ENCODE data around the gene AOPEP.
A peak's percentile ranks its signal among the peaks of the same experiment; 100 is the strongest.

Gene AOPEP

DNA sequence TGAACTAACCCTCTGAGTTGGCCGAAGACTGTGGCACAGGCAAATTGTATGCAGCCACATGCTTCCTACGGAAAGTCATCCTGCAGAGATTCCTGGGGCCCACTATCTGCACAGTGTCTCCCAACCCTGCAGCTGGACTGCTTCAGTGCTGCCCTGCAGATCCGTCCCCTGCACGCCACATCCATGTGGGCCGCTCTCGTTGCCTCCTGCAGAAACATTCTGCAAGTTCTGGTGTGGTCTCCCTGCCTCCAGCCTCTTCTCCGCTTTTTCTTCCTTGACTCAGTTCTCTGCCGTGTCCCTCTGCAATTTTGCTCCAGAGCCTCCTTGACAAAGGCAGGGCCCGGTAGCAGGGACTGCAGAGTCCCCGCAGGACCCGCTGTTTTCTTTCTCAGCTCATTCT, 249.0 kb downstream of the AOPEP start:
- no peak for DNase-seq

GRCh38 chr9:94976077-94976476, 249.6 kb downstream of the AOPEP start:
- no peak for DNase-seq

- no peak for DNase-seq
These were observed 250.9 kb downstream of the AOPEP start for GRCh38 chr9:94977416-94977815.

- no peak for DNase-seq
These were observed 253.5 kb downstream of the AOPEP start for GRCh38 chr9:94979904-94980507.

GRCh38 chr9:94980947-94981722, 254.6 kb downstream of the AOPEP start:
- no peak for DNase-seq

DNA sequence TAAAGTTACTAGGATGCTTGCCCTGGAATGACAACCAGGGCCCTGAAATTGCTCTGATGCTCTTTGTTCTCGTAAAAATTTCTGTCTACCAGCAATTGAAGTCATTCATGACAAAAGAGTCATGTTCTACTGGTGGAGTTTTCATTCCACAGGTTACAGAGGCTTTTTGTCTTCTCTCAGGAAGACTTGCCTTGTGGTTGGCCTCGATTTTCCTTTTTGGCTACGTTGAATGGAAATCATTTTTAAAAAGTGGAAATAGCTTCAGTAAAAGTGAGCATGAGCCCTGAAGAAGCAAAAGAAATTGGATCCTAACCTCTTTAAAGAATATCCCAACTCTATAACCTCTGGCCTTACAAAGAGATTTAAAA, 255.2 kb downstream of the AOPEP start:
- no peak for DNase-seq

- DNase-seq, result no peak
These were observed 255.7 kb downstream of the AOPEP start for GRCh38 chr9:94982211-94982610.

GRCh38 chr9:94983552-94983951, 257.1 kb downstream of the AOPEP start:
- DNase-seq, result no peak

- no peak for DNase-seq
These were observed 258.5 kb downstream of the AOPEP start for GRCh38 chr9:94984891-94985476.

DNA sequence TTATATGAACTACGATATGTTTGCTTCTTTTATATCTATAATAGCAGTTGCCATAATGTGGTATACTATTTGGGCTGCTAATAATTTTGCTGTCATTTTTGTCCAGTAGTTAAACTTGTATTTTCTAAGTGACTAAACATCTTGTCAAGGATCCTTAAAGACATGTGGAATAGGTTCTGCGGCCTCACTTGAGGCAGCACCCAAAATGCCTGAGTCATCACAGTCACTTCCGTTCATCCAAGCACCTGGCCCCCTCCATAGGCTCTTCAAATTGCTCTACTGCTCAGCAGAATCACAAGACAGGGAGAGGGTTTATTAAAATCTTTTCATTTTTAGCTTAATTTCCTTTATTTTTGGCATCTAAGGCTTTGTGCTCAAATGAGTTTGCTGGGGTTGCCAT, 259.1 kb downstream of the AOPEP start:
- DNase-seq, result no peak

DNA sequence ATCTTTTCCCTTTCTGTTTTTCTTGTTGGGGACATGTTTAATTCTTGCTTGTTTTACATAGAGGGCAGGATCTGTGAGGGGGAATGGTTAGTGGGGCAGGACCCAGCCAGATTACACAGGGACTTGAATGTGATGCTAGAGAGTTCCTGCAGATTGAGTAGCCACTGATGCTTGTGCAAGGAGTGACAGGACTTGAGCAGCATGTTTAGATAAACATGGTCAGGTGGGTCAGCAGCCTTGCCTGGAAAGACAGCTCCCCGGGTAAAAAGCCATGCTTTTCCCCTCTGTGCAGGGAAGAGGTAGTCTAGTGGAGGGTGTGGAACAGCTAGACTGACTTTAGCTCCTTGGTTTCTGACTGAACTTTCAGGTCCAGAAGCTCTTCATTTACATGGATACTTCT, 261.2 kb downstream of the AOPEP start:
- no peak for DNase-seq

- no peak for DNase-seq
These were observed 264.5 kb downstream of the AOPEP start for GRCh38 chr9:94990897-94991561.

- DNase-seq, result no peak
These were observed 265.7 kb downstream of the AOPEP start for GRCh38 chr9:94991961-94992907.

- peak; percentile 74 for DNase-seq
These were observed 266.8 kb downstream of the AOPEP start for GRCh38 chr9:94993160-94993820.

- no peak for DNase-seq
These were observed 267.3 kb downstream of the AOPEP start for GRCh38 chr9:94993821-94994165.

DNA sequence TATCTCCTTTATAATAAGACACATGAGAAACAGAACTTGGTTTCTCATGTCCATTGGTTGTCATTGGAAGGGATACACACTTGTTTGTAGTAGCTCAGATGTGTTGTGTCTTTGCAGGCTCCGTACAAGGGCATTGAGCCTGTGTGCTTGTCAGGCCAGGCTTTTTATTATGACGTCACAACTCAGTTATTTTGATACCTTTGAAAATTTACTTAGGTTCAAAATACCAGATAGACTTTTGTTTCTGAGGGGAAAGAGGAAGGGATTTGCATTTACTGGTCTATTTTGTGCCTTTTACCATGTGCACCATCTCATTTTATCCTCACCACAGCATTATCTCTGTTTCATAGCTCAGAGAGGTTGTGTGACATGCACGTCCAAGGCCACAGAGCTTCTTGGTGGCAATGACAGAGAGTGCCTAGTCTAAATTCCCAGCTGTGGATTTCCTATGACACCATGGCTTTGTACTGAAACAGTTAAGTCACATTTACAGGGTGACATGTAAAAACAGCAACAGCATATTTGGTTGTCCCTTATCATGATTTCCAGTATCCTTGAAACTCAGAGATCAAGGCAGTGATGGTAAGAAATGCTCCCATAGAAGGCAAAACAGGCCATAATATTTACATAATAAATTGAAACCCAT, 268.7 kb downstream of the AOPEP start:
- no peak for DNase-seq

GRCh38 chr9:94996641-94997040, 270.1 kb downstream of the AOPEP start:
- no peak for DNase-seq

DNA sequence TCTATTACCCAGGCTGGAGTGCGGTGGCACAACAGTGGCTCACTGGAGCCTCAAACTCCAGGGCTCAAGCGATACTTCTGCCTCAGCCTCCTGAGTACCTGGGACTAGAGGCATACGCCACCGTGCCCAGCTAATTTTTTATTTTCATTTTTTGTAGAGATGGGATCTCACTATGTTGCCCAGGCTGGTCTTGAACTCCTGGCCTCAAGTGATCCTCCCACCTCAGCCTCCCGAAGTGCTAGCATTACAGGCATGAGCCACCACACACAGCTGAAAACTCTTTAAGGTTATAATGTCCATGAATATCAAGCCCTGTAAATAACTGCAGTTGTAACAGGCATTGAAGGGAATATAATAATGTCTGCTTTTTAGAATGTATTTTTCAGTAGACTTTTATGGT, 271.2 kb downstream of the AOPEP start:
- no peak for DNase-seq

DNA sequence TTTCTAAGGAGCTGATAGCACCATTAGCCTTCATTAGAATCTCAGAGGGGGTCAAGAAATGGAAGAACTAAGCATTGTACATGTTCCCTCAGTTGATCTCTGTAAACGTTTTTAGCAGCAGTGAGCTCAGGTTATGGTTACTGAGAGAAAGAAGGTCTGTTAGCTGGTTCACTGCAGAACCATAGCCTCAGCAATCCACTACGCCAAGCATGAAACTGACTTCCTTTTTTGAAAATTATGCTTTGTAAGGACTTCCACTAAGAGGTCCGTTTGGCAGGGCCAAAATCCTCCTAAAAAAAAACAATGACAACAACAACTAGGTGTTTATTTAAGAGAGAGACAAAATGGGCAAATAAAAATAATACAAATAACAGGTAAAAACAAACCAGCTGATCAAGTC, 273.3 kb downstream of the AOPEP start:
- DNase-seq, result no peak

DNA sequence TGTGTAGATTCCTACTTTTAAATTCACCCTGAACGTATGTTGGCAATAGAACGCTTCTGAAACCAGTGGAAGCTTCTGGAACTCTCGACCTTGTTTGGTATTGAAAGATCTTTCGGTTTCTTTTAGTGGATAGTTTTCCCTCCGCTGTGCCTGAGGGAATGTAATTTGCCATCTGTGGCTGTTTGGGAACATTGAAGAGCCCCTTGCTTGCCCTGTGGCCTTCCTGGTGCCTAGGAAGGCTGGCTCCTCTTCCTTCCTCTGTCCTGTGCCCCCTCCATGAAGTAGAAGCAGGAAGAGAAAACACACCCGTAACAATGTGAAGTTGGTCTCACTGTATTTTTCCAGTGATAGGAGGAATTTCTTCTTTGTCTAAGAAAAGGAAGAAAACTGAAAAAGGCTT, 274.3 kb downstream of the AOPEP start:
- DNase-seq, result no peak

- no peak for DNase-seq
These were observed 275.2 kb downstream of the AOPEP start for GRCh38 chr9:95001720-95002119.

Measured in fibroblast of skin of right biceps (primary cell).